Ovary (tissue), 9 donors: Measurements from ENCODE around the gene KCNN2. TPM values are rescaled to one million over a fixed set of nuclear protein-coding genes. Genes with fewer than 3 reads are reported as not detected.

Experiments
- DNase-seq, 5 donors: peaks; one replicate each; pipeline ENCODE4 v3.0.0-alpha.2; 2019 to 2020
- H3K27ac ChIP-seq, 2 donors: fragments of 200-600 bp; one replicate each; pipeline versions ENCODE4 v1.5.1 to v1.8.0; 2019 to 2022
- H3K27me3 ChIP-seq: fragments of 200-600 bp; one replicate; pipeline ENCODE4 v1.8.0; 2022
- H3K36me3 ChIP-seq: fragments of 200-600 bp; sonication (generic); one replicate; pipeline ENCODE4 v1.5.1; 2019
- H3K4me1 ChIP-seq: one replicate; pipeline ENCODE4 v1.8.1; 2013; ENCODE audit warnings: mild to moderate bottlenecking, moderate library complexity; ENCODE audit not compliant: insufficient read depth
- H3K4me3 ChIP-seq: fragments of 200-600 bp; sonication (generic); one replicate; pipeline ENCODE4 v1.5.1; 2017
- H3K9me3 ChIP-seq, 2 donors: fragments of 200-600 bp in 1 of 2; sonication (generic) in 1 of 2; one replicate each; pipeline versions ENCODE4 v1.5.1 to v1.8.1; 2013 to 2019; ENCODE audit warnings: mild to moderate bottlenecking in 1 of 2, moderate library complexity in 1 of 2
- CTCF ChIP-seq, 3 donors: fragments of 450-650 bp in 2 of 3; fragments of 200-600 bp in 1 of 3; IDR thresholded peaks; one replicate each; pipeline versions ENCODE4 v1.5.1 to v1.8.0; 2016 to 2022; ENCODE audit warnings: antibody characterized with exemption in 3 of 3, mild to moderate bottlenecking in 1 of 3
- WGBS, 3 donors: extraction: QIAGEN DNeasy Blood & Tissue Kit in 1 of 3; methylation state at CpG; one replicate each; pipeline versions ENCODE4 v1.1.5 to v1.1.7; 2013 to 2017; 5-methylcytosine and 5-hydroxymethylcytosine counted together
- intact Hi-C, 4 donors: fragments of 100-400 bp; cut with DNase I; formaldehyde crosslinking; loops; one replicate each; pipeline versions ENCODE4 v1.11.0 to v1.15.1; 2022 to 2023
- polyA plus RNA-seq, 2 donors: library from polyadenylated mRNA; stranded (reverse); fragments of 200-250 nt in 1 of 2; fragments of 350-450 nt in 1 of 2; fragmentation: Illumina TruSeq in 1 of 2; extraction: RNeasy Lipid Tissue Mini Kit (QIAGEN cat#74804) in 1 of 2; gene quantifications; one replicate each; pipeline ENCODE4 v1.2.3, GENCODE V29; 2013 to 2014
- total RNA-seq, 7 donors: library from RNA; depleted of rRNA in 2 of 7; stranded (reverse); fragments of >200 nt in 2 of 7; fragmentation: NEBNext Ultra II Directional in 3 of 7; extraction: Animal tissue kit (Norgen Biotek cat#: 25700) in 3 of 7; gene quantifications; one replicate each; pipeline versions ENCODE4 v1.1.0 to v1.2.4, GENCODE V29; 2016 to 2023
- donor health status: DM: no; HTN: no; CAD: no; lungs with moderate emphysema.
- donor health status: DM: no; HTN: no; CAD: no.
- donor health status: Bipolar disorder and iron deficiency.
- donor health status: DM: yes; HTN: yes; CAD: no.
- donor health status: DM: no; HTN: no; CAD: no.
- donor health status: DM: yes; HTN: yes; CAD: no.

The KCNN2 gene
- total and polyA plus RNA-seq, 9 donors: 0.48 to 1.6 (median 0.96) TPM

DNA sequence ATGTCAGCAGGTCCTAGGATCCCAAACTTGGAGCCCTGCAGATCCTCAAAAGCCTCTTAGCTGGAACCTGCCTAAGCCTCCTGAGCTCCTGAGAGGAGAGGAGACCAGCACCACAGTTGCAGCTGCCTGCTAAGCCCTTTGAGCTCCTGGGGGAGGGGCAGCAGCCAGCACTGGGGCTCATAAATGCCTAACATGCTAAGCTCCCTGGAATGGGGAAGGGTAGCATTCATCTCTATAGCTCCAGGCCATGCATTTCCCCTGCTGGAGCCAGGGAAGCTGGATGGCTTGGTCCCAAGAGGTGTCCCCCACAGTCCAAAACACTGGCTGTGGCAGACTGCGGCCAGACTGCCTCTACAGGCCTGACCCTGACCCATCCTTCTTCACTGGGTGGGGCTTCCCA lies 182.7 kb downstream of the KCNN2 start:
- Histone ChIP-seq H3K9me3 (no peaks in the 10 kb centered on the region), H3K36me3 (no peaks in the 10 kb centered on the region), H3K27me3 (no peaks in the 10 kb centered on the region), H3K27ac (no peak overlapping the region), H3K4me3 (no peak overlapping the region), H3K4me1 (no peaks in the 10 kb centered on the region)
- TF ChIP-seq CTCF (IDR thresholded peaks at IDR 0.05): no peak
- 63 to 76% methylated on average over 1 of the region's 1 CpG; no CpG with 5 or more reads in 1 of the 3 donors for WGBS, 3 donors
- intact Hi-C loops: no loop called here
- DNase-seq: no peak
